Activated CD8-positive, alpha-beta memory T cell treated with anti-CD3 and anti-CD28 coated beads, Interleukin-2, amount 50 U/mL, for 48 hours (primary cell): ENCODE measurements around the gene OR1K1.
A peak's percentile ranks its signal among the peaks of the same experiment; 100 is the strongest.
"Not testable (repeated sequence)": the region's sequence is repeated elsewhere in the genome, so short reads cannot be mapped to it uniquely, and the experiment has no call there.

Experiments used
- DNase-seq: peaks from one replicate; pipeline ENCODE4 v3.0.0-alpha.2; 2020

Gene OR1K1

DNA sequence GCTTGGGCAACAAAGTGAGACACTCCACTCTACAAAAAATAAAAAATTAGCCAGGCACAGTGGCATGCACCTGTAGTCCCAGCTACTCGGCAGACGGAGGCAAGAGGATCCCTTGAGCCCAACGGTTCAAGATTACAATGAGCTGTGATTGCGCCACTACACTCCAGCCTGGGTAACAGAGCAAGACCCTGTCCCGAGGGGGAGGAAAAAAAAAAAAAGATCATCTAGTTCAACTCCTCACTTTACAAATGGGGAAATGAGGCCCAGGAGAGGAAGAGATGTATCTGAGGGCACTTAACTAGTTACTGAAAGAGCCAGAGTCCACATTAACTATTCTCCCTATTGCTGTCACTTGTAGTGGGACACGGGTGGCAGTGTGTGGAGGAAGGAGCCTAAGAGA is 14.6 kb downstream of the OR1K1 start:
- DNase-seq, result no peak

GRCh38 chr9:122815544-122815943 is 15.6 kb downstream of the OR1K1 start:
- no peak for DNase-seq

- peak; percentile 63 for DNase-seq
Observed at GRCh38 chr9:122816163-122816867, 16.4 kb downstream of the OR1K1 start.

GRCh38 chr9:122819326-122819725 is 19.4 kb downstream of the OR1K1 start:
- no peak for DNase-seq

DNA sequence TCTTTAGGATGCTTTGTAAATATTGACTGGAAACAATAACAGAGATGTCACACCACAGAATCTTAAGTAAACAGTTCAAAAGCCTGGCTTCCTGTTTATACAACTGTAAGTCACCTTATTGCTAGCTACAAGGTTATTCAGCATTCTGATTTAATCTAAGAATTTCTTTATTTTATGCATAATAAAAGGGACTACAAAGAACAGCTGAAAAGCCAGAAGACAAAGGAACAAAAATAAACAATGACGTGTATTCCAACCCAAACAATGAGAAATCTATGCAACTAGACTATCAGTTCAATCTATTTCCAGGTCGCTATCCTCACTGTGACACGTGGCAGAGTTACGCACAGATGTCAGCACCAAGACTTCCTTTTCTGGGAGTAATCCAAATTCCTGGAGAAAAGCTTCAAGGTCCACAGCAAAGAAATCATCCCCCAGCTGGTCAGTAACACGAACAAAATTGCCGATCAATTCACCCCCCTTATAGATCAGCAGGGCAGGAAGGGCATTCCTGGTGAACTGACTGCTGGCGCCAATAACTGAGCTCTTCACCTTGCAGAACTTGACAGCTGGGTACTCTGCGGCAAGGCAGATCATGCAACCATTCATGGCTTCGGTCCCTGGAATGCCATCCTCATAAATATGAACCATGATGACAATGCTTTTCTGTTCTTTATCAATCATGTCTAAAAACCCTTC is 20.0 kb downstream of the OR1K1 start:
- DNase-seq, result no peak

DNA sequence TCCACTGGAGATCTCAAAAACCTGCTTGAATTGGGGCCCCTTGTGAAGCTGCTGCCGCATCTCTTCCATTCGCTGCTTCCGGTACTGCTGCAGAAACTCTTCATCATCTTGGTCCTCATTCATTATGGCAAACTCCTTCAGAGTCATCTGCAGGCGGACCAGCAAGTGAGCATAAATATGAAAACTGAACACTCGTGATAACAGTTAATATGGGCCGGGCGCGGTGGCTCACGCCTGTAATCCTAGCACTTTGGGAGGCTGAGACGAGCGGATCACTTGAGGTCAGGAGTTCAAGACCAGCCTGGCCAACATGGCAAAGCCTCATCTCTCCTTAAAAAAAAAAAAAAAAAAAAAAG is 20.5 kb downstream of the OR1K1 start:
- no peak for DNase-seq

DNA sequence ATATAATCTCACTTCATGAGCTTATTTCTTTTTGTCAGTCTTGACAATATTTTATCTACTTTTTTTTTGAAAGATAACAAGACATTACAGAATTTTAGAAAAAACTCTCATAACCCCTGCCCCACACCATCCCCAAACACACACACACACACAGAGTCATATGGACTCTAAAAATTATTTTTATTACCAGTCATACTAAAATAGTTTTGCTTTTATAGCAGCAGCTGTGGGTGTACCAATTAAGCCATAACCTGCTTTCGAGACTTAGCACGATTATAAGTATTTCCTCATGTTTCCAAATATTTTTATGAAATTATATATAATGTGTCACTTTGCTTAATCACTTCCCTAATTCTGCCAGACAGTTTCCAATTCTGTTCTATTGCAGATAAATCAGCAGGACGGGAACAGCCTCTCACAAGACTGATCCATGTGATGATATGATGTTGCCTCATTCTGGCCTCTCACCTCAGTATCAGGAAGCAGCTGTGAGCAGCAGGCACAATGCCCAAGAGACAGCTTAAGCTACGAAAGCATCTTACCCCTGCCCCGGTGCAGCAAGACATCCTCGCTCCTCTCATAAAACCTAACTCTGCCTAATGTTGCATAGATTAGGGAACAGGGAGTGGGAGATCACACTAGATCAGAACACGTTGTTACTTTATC is 21.5 kb downstream of the OR1K1 start:
- no peak for DNase-seq

DNA sequence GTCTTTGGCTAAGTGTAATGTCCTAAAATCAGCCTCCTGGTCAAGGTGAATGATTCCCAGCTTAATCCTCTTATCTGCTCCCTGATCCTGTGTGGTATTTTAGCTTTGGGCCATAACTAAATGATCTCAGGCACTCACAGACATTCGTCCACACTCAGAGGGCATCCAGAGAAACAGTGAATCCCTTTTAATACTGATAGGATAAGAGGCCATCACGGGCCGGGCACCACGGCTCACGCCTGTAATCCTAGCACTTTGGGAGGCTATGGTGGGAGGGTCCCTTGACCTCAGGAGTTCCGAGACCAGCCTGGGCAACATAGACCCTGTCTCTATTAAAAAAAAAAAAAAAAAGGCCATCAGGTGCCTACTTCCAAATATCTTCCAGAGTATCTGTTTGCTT is 22.1 kb downstream of the OR1K1 start:
- no peak for DNase-seq

DNA sequence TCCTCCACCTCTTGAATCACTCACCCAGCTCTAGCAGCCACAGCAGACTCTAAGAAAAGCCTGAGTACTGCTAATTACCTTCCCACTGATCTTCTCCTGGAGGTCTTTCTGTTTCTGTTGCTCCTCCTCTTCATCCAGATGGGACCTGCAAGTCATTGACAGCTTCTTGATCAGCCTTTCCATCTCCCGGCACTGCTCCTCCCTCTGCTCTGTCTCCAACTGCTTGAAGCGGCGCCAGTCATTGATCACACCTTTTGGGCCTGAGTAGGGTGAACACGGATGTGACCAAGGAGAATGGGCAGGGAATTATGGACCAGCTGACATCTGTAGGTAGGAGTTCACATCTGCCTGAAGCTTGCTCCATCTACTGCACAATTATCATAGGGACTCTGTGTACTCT is 23.0 kb downstream of the OR1K1 start:
- DNase-seq, result no peak

GRCh38 chr9:122827761-122828093 is 27.8 kb downstream of the OR1K1 start:
- DNase-seq, result no peak

- not testable (repeated sequence) for DNase-seq
Observed at GRCh38 chr9:122828965-122829284, 29.0 kb downstream of the OR1K1 start.

DNA sequence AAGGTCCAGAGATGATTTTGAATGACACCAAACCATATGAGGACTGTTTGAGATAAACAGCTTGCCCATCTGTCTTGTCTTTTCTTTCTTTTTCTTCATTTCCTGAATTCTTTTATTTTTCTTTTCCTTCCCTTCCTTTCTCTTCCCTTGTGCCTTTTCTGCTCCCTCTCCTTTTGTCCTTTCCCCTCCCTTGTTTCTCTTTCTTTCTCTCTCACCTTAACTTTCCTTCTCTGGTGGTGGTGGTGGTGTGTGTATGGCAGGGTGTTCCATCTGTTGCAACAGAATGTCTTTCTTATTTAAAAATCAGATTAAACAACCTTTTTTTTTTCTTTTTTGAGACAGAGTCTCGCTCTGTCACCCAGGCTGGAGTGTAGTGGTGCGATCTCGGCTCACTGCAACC is 32.3 kb downstream of the OR1K1 start:
- no peak for DNase-seq

DNA sequence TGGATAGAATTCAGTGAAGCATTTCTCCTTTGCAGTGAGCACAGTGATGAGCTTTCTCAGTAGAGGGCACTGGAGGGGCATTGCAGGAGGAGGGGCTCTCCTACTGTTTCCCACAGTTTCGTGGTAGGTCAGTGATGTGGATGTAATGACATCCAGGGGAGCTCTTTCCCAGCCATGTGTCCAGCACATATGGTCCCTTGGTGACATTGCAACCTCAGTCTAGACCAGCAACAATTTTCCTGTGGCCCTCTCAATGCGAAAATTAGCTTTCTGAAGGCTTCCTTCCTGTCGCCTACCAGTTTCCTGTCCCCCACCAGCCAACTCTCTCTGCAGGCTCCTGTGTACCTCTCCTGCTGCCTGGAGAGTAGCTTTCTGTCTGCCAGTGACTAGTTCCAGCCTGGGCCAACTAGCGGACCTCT is 35.4 kb downstream of the OR1K1 start:
- no peak for DNase-seq

DNA sequence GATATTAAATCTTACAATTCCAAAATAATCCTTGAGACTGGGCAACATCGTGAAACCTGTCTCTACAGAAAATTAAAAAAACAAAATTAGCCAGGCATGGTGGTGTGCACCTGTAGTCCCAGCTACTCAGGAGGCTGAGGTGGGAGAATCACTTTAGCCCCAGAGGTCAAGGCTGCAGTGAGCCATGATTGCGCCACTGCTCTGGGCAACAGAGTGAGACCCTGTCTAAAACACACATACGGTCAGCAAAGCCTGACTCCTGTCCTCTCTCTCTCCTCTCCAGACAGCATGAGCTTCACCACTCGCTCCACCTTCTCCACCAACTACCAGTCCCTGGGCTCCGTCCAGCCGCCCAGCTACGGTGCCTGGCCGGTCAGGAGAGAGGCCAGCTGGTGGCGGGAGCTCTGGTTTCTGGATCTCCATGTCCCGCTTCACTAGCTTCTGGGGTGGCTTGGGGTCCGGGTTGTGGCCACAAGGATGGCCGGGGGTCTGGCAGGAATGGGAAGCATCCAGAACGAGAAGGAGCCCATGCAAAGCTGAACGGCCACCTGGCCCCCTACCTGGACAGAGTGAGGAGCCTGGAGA is 37.4 kb downstream of the OR1K1 start:
- DNase-seq, result no peak

GRCh38 chr9:122838441-122838840 is 38.5 kb downstream of the OR1K1 start:
- not testable (repeated sequence) for DNase-seq

GRCh38 chr9:122841501-122841900 is 41.6 kb downstream of the OR1K1 start:
- no peak for DNase-seq

DNA sequence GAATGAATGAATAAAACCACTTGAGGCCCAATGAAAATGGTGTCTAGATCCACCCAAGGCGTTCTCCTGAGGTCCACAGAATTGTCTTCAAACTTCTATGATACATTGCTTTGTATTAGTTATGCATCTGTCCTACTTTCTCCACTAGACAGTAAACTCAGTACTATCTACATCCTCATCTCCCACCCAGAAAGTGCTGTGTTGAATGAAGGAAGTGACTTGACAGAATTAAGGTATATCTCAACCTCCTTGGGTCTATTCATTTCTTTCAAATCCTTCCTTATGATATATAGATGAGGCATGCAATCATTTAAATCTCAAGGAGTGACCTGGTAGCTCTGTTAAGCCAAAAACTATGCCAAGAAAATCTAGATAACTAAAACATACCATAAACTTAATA is 44.2 kb downstream of the OR1K1 start:
- DNase-seq, result no peak

DNA sequence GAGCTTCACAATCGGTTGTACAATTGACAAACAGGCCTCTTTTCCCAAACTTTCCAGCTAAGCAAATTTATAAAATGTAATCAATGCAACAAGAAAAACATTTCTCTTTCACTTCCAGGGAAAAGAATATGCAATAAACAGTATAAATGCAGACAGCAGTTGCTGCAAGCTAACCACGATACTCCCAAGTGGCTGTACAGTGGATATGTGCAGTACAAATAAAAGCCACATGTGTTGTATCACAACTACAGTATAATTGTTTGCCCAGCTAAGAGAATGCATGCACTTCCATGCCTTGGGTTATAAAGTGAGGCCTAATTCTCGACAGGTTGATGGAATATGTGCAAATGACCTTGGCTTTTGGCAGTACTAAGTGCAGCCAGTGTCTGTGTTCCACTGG is 45.2 kb downstream of the OR1K1 start:
- DNase-seq, result no peak

DNA sequence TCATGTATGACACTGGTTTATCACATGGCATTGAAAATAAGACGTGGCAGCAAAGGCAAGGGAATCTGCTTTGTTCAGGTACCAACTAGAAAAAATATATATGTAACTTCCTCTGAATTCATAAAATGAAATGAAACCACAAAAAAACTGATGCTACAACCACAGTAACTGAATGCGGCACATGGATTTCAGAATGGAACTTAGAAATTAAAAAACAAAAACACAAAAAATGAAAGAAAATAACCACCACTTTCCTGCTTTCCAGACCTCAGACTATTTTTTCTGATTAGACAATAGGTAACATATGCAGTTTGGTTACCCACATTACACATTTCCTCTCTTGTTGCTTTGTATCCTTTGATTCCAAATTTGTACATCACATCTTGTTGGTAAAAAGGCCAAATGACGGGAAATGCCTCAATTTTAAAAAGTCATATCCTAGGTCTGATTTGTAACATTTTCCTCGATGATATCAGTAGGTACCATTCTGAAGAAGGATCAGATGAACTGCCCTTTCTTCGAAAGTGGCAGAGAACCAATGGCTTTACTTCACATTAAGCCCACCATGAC is 46.5 kb downstream of the OR1K1 start:
- no peak for DNase-seq

- DNase-seq, result no peak
Observed at GRCh38 chr9:122848256-122848943, 48.5 kb downstream of the OR1K1 start.
